ENCODE measurements around the gene KIF23. TPM values are rescaled to one million over a fixed set of nuclear protein-coding genes. Genes with fewer than 3 reads are reported as not detected.

The KIF23 gene
- total RNA-seq, 4 donors from 2014 or later, result 1.1 to 8.6 (median 4.7) TPM

DNA sequence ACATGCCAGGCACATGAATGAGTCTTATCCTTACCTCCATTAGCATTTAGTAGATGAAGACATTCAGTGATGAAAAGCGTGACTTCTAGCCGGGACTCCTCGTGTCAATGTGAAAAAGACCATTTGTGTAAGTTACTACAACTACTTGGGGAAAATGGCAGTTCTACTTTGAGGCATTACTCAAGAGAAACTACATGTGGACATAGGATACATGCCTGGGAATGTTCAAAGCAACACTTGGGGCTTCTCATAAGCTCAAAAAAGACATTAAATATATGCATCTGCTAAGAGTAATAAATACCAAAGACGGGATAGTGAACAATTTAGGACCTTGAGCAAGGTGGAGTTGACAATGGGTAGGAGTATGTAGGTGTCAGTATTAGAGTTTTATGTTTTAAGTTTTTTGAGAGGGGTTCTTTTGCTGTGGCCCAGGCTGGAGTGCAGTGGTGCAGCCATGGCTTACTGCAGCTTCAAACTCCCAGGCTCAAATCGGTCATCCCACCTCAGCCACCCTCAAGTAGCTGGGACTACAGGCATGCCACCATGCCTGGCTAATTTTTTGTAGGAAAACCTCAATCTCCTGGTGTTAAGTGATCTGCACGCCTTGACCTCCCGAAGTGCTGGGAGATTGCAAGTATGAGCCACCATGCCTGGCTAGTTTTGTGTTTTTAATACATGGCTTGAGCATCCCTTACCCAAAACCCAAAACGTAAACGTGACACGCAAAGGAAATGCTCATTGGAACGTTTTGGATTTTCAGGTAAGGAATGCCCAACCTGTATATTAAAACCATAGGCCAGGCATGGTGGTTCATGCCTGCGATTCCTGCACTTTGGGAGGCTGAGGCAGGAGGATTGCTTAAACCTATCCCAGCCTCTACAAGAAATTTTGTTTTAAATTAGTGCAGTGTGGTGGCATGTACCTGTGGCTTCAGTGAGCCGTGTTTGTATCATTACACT is 42.3 kb downstream of the KIF23 start:
- Histone ChIP-seq H3K27me3 (no peaks in the 10 kb centered on the region), H3K4me1 (peaks cover 0 to 67% (median 15%) of the 10 kb centered on the region in 3 donors), H3K9me3 (no peaks in the 10 kb centered on the region), H3K4me3 (no peak overlapping the region), H3K36me3 (peaks cover 0 to 34% of the 10 kb centered on the region in 2 donors), H3K27ac (peak overlapping the region in 1 of 4 donors; percentile 37)
- no peak for TF ChIP-seq EP300 (IDR thresholded peaks at IDR 0.05)
- TF ChIP-seq POLR2A (IDR thresholded peaks at IDR 0.05), result no peak
- peak; percentile 27 for TF ChIP-seq POLR2AphosphoS5 (IDR thresholded peaks at IDR 0.05)
- TF ChIP-seq, protein P1, sequence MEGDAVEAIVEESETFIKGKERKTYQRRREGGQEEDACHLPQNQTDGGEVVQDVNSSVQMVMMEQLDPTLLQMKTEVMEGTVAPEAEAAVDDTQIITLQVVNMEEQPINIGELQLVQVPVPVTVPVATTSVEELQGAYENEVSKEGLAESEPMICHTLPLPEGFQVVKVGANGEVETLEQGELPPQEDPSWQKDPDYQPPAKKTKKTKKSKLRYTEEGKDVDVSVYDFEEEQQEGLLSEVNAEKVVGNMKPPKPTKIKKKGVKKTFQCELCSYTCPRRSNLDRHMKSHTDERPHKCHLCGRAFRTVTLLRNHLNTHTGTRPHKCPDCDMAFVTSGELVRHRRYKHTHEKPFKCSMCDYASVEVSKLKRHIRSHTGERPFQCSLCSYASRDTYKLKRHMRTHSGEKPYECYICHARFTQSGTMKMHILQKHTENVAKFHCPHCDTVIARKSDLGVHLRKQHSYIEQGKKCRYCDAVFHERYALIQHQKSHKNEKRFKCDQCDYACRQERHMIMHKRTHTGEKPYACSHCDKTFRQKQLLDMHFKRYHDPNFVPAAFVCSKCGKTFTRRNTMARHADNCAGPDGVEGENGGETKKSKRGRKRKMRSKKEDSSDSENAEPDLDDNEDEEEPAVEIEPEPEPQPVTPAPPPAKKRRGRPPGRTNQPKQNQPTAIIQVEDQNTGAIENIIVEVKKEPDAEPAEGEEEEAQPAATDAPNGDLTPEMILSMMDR (IDR thresholded peaks at IDR 0.05), result no peak
- ATAC-seq, result no peak
- 74 to 76% methylated on average over 11 to 13 of the region's 13 CpGs for WGBS, 2 donors (ENCODE audit: low coverage in 1 of 2)

DNA sequence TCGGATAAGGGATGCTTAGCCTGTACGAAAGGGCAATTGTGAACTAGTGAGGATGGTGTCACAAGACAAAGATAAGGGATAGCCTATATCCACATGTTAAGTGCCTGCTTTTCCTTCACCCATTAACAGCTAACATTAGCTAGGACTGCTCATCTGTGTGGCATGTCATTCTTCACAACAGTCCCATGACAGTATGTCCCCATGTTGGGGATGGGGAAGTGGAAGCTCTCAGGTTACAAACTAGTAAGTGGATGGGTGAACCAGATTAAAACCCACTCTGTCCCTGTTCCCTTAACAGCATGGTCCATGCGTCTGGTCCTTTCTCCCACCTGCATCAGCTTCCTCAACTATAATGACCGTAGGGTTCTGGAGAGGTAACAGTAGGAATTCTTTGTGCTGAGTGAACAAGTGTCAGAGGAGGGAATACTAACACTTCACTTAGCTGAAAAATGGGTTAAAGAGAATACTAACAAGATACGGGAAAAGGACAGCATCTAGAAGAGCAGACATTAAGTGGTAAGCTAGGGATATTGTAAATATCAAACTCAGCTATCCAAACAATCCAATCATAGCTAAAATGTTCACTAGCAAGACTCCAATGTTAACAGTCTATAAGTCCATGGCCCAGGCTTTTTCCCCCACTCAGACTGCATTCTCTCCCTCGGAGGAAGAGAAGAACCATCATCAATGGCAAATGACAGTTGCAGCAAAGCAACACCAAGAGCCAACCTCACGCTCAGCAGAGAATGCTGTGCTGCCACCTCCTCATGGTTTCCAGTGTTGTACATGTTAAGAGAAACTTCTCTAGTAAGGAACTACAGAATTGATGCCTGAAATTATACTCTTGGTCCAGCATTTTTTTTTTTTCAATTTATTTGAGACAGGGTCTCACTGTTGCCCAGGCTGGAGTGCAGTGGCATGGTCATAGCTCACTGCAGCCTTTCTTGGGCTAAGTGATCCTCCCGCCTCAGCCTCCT is 43.4 kb downstream of the KIF23 start:
- Histone ChIP-seq H3K27ac (peak overlapping the region in 1 of 4 donors; percentile 37), H3K4me1 (peaks cover 0 to 67% (median 22%) of the 10 kb centered on the region in 3 donors), H3K36me3 (peaks cover 0 to 34% of the 10 kb centered on the region in 2 donors), H3K9me3 (no peaks in the 10 kb centered on the region), H3K27me3 (no peaks in the 10 kb centered on the region), H3K4me3 (no peak overlapping the region)
- TF ChIP-seq POLR2AphosphoS5 (IDR thresholded peaks at IDR 0.05) (no peak), POLR2A (IDR thresholded peaks at IDR 0.05) (no peak), EP300 (IDR thresholded peaks at IDR 0.05) (no peak)
- TF ChIP-seq, protein P1 (IDR thresholded peaks at IDR 0.05), result no peak
- WGBS, 2 donors (ENCODE audit: low coverage in 1 of 2), result 62 to 69% methylated on average over 5 to 6 of the region's 8 CpGs
- ATAC-seq, result no peak

DNA sequence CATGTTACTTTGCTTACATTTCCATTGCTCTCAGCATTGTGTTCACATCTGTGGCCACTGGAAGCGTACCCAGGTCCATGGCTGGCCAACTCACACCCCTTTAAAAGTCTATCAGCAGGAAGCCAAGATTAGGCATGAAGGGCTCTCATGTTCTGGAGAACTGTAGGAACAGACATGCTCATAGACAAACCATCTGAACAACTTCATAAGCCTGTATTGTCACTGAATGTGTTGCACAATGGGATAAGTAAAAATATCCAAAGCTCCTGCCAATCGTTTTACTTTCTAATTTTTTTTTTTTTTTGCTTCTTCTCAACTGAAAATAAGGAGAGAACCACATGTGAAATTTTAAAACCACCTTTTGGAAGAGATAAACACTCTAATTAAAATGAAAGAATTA is 44.9 kb downstream of the KIF23 start:
- Histone ChIP-seq H3K4me3 (no peak overlapping the region), H3K27me3 (no peaks in the 10 kb centered on the region), H3K27ac (peak overlapping the region in 3 of 4 donors; percentile 2 to 37 (median 23)), H3K4me1 (peaks cover 0 to 69% (median 23%) of the 10 kb centered on the region in 3 donors), H3K36me3 (peaks cover 0 to 34% of the 10 kb centered on the region in 2 donors), H3K9me3 (no peaks in the 10 kb centered on the region)
- TF ChIP-seq, protein P1 (IDR thresholded peaks at IDR 0.05), result no peak
- whole genome bisulfite sequencing, 2 donors (ENCODE audit: low coverage in 1 of 2), result 54 to 77% methylated on average over 2 of the region's 2 CpGs
- ATAC-seq, result no peak

DNA sequence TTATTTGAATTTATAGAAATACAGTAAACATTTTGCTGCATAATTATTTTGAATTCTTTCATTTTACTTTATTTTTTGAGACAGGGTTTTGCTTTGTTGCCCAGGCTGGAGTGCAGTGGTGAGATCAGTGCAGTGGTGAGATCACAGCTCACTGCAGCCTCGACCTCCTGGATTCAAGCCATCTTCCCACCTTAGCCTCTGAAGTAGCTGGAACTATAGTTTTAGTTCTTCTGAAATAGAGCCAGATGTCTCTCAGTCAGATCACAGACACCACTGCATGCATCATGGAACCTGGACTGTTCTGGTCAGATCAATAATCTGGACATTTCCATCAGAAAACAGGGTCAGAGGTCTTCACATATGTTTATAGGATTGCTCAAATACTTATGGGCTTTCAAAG is 46.3 kb downstream of the KIF23 start:
- H3K27ac ChIP-seq, result no peak overlapping the region
- no peaks in the 10 kb centered on the region for H3K27me3 ChIP-seq
- H3K4me3 ChIP-seq, result no peak overlapping the region
- 44 to 67% methylated on average over 1 of the region's 1 CpG for WGBS, 2 donors (ENCODE audit: low coverage in 1 of 2)
- H3K36me3 ChIP-seq, result peaks cover 0 to 27% of the 10 kb centered on the region in 2 donors
- peaks cover 0 to 55% (median 12%) of the 10 kb centered on the region in 3 donors for H3K4me1 ChIP-seq
- ATAC-seq, result no peak
- TF ChIP-seq POLR2A (IDR thresholded peaks at IDR 0.05), result no peak
- no peak for TF ChIP-seq EP300 (IDR thresholded peaks at IDR 0.05)
- TF ChIP-seq, protein P1 (IDR thresholded peaks at IDR 0.05), result no peak
- no peak for TF ChIP-seq POLR2AphosphoS5 (IDR thresholded peaks at IDR 0.05)
- H3K9me3 ChIP-seq, result no peaks in the 10 kb centered on the region
